Fibroblast of lung (primary cell): ENCODE data around the gene EIF4E. TPM values are rescaled to one million over a fixed set of nuclear protein-coding genes. Genes with fewer than 3 reads are reported as not detected.

Experiments
- polyA plus RNA-seq, 2 donors: library from polyadenylated mRNA; depleted of rRNA in 1 of 2; stranded (reverse) in 1 of 2; unstranded in 1 of 2; fragments of >200 nt; gene quantifications; 2 replicates each; pipeline ENCODE4 v1.2.1, GENCODE V29; 2011 to 2012; ENCODE audit warnings: missing spikeins in 1 of 2
- total RNA-seq: library from RNA; depleted of rRNA; stranded (reverse); fragments of >200 nt; gene quantifications from 2 replicates; pipeline ENCODE4 v1.2.1, GENCODE V29; 2014

EIF4E gene
- total and polyA plus RNA-seq, 2 donors (not counting 1 experiment from before 2014, with no cell fraction given): 124 to 138 TPM

Other genes starting within 250 kb of the EIF4E start
- 24.7 and 38.5 TPM in 2 replicates for gene METAP1, start 66.6 kb upstream of the EIF4E start, total RNA-seq
- 76.4 and 91.6 TPM in 2 replicates for gene METAP1, start 66.6 kb upstream of the EIF4E start, polyA plus RNA-seq
- gene ADH5, start 159.7 kb upstream of the EIF4E start, total RNA-seq: 270 and 307 TPM in 2 replicates
- 430 and 504 TPM in 2 replicates for gene ADH5, start 159.7 kb upstream of the EIF4E start, polyA plus RNA-seq
- not detected in 2 replicates for gene ADH4, start 215.2 kb upstream of the EIF4E start, total RNA-seq
- 0.03 TPM in 1 of 2 replicates, not detected in the other for gene ADH4, start 215.2 kb upstream of the EIF4E start, polyA plus RNA-seq